ENCODE results near the gene ANKRD18A. TPM values are rescaled to one million over a fixed set of nuclear protein-coding genes. Genes with fewer than 3 reads are reported as not detected.

The ANKRD18A gene
- polyA plus RNA-seq, 6 donors from 2014 or later = not detected

DNA sequence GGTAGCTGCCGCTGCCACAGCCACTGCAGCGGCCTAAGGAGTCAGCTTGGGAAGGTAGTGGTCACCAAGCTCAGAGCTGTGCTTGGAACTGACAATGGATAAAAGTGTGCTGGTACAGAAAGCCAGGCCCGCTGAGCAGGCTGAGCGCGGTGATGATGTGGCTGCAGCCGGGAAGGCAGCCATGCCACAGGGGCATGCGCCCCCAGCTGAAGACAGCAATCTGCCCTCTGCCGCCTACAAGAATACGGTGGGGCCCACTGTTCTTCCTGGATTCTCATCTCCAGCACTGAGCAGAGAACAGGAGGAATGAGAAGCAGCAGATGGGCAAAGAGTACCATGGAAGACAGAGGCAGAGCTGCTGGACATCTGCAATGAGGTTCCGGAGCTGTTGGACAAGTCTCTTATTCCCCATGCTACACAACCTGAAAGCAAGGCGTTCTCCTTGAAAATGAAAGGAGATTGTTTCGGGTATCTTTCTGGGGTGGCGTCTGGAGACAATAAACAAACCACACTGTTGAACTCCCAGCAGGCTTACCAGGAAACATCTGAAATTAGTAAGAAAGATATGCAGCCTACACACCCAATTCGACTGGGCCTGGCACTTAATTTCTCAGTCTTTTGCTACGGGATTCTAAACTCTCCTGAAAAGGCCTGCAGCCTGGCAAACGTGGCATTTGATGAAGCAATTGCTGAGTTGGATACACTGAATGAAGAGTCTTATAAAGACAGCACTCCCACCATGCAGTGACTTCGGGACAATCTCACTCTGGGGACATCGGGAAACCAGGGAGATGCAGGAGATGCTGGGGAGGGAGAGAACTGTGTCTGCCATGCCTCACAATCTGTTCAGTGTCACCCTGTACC, 22.8 kb upstream of the ANKRD18A start:
- peaks cover 9 to 29% (median 11%) of the 10 kb centered on the region in 3 donors for H3K27me3 Mint-ChIP-seq
- peaks cover 0 to 4% (median 0%) of the 10 kb centered on the region in 7 donors for H3K9me3 Mint-ChIP-seq
- no peaks in the 10 kb centered on the region for H3K36me3 Mint-ChIP-seq
- no peaks in the 10 kb centered on the region for H3K4me1 Mint-ChIP-seq
- no peak for DNase-seq
- no peak overlapping the region for H3K4me3 Mint-ChIP-seq
- ATAC-seq (ENCODE audit: low read depth in 2 of 2) = no peak
- H3K27ac Mint-ChIP-seq = no peak overlapping the region

DNA sequence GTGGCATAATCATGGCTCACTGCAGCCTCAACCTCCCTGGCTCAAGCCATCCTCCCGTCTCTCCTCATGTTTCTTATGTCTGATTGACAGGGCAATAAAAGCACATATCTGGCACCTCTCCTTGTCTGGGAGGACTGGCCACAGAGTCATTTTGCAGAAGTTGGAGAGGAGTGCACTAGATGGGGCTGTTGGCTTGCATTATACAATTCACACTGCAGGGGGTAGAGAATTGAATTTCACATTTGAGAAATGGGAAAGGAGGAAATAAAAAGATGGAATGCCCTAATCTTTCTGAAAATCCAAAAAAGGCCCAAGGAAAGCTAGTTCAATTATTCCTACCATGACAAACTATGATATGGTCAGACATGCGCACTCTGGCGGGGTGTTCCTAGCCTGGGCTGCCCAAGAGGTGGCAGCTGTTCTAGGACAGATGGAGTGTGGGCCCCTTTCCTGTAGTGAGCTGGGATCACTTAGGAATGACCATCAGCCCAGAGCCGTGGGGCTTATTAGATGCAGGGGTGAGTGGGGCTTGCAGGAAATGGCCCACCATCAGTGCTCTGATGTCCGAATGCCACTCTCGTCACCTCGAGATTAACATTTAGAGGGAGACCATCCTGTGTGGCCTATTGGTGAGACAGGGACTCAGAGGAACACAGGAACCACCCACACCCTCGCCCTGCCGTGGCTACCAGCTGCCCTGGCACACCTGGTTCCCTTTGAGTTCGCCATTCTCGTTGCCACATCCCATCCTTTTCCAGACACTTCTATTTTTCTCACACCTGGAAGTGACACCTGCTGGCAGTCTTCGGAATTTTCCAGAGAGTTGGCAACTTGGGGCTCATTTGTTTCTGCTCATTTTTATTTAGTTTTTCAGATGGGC, 21.8 kb upstream of the ANKRD18A start:
- ATAC-seq (ENCODE audit: low read depth in 2 of 2) (no peak), DNase-seq (no peak)
- H3K4me3 Mint-ChIP-seq = no peak overlapping the region
- no peak overlapping the region for H3K27ac Mint-ChIP-seq
- no peaks in the 10 kb centered on the region for H3K36me3 Mint-ChIP-seq
- peaks cover 9 to 24% (median 11%) of the 10 kb centered on the region in 3 donors for H3K27me3 Mint-ChIP-seq
- H3K9me3 Mint-ChIP-seq = peaks cover 0 to 4% (median 0%) of the 10 kb centered on the region in 7 donors
- H3K4me1 Mint-ChIP-seq = no peaks in the 10 kb centered on the region

DNA sequence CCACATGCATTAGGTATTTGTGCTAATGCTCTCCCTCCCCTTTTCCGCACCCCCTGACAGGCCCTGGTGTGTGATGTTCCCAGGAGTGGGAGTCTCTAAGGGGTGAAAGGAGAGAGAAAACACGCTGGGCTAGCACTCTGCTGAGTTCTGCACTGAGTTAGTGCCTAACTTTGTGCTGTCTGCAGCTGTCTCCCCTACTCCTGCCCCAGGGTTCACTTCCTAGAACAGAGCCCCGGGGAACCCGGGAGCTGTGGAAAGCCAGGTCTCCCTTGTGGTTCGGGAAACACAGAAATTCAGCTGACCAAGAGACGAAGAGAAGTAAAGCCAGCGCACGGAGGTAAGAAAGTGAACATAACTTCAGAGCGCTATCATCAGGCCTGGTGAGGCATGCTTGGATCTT, 20.7 kb upstream of the ANKRD18A start:
- no peak for DNase-seq
- ATAC-seq (ENCODE audit: low read depth in 2 of 2) = no peak
- H3K27ac Mint-ChIP-seq = no peak overlapping the region
- no peaks in the 10 kb centered on the region for H3K36me3 Mint-ChIP-seq
- H3K27me3 Mint-ChIP-seq = peaks cover 11 to 28% (median 13%) of the 10 kb centered on the region in 3 donors
- no peaks in the 10 kb centered on the region for H3K4me1 Mint-ChIP-seq
- no peak overlapping the region for H3K4me3 Mint-ChIP-seq
- H3K9me3 Mint-ChIP-seq = peaks cover 0 to 4% (median 0%) of the 10 kb centered on the region in 7 donors

DNA sequence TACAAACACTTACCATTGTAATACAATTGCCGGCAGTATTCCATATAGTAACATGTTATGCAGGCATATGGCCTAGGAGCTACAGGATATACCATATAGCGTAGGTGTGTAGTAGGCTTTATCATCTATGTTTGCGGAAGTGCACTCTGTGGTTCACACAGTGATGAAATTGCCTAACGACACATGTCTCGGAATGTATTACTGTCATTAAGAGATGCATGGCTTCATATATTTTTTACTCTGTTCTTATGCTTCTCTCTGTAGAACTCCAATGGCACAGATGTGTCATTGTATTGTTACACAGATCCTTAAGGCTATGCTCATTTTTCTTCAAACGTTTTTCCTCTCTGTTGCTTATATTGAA, 19.2 kb upstream of the ANKRD18A start:
- no peak for ATAC-seq (ENCODE audit: low read depth in 2 of 2)
- Mint-ChIP-seq H3K9me3 (peaks cover 0 to 4% (median 0%) of the 10 kb centered on the region in 7 donors), H3K4me3 (no peak overlapping the region), H3K36me3 (no peaks in the 10 kb centered on the region), H3K27me3 (peaks cover 11 to 29% (median 17%) of the 10 kb centered on the region in 3 donors), H3K4me1 (no peaks in the 10 kb centered on the region), H3K27ac (no peak overlapping the region)
- DNase-seq = no peak

DNA sequence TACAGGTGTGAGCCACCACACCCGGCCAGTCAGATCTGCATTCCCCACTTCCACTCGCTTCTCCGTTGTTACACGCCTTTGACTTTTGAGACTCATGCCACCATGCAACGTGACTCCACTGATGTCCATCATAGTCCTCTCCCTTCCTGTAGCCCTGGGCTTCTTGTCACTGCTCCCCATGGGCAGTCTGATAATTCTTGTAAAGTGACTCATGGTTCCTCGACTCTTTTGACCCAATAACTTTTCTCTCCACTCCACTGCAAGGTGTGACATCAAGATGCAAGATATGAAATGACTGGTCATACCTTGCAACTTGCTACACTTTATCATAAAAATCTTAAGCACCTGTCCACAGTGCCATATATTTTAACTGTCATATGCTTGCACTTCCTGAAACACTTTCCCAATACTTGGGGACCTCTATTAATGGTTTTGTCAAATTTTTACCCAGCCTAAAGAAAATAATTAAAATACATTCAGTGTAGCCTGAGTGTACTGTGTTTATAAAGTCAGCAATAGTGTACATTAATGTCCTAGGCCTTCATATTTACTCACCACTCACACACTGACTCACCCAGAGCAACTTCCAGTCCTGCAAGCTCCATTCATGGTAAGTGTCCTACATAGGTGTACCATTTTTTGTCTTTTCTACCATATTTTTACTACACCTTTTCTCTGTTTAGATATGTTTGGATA, 18.6 kb upstream of the ANKRD18A start:
- ATAC-seq (ENCODE audit: low read depth in 2 of 2) (no peak), DNase-seq (no peak)
- Mint-ChIP-seq H3K36me3 (no peaks in the 10 kb centered on the region), H3K9me3 (peaks cover 0 to 4% (median 0%) of the 10 kb centered on the region in 7 donors), H3K27me3 (peaks cover 11 to 25% (median 17%) of the 10 kb centered on the region in 3 donors), H3K4me3 (no peak overlapping the region), H3K4me1 (no peaks in the 10 kb centered on the region), H3K27ac (peak overlapping the region in 1 of 6 donors; percentile 0)

DNA sequence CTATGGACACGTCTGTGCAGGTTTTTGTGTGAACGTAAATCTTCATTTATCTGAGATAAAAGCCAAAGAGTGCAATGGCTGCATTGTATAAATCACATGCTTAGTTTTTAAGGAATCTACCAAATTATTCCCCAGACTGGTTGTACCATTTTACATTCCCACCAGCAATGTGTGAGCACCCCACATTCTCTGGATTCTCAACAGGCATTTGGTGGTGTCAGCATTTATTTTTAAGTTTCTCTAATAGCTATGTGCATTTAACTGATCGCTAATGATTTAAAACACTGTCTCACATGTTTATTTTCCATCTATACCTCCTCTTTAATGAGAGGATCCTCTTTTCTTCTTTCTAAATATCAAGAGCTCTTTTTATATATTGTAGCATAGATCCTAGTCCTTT, 13.9 kb upstream of the ANKRD18A start:
- Mint-ChIP-seq H3K9me3 (peaks cover 0 to 4% (median 0%) of the 10 kb centered on the region in 7 donors), H3K27me3 (peaks cover 7 to 17% (median 16%) of the 10 kb centered on the region in 3 donors), H3K4me3 (no peak overlapping the region), H3K36me3 (no peaks in the 10 kb centered on the region), H3K4me1 (no peaks in the 10 kb centered on the region), H3K27ac (no peak overlapping the region)
- ATAC-seq (ENCODE audit: low read depth in 2 of 2) = no peak
- DNase-seq = no peak

DNA sequence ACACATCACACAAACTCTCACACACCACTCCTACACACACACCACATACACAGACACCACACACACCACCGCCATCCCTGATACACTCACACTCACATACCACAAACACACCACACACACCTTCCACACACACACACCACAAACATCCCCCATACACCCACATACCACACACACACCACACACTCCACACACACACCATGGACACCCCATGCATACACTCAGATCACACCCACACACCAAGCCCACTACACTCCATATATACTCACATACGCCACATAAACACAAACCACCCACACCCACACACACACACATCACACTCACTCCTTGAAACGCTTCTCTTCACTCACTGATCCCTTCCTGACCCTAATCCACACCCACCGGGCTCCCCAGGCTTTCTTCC, 9.1 kb upstream of the ANKRD18A start:
- no peak for DNase-seq
- peaks cover 3 to 26% (median 19%) of the 10 kb centered on the region in 7 donors for H3K9me3 Mint-ChIP-seq
- ATAC-seq (ENCODE audit: low read depth in 2 of 2) = no peak
- H3K27me3 Mint-ChIP-seq = peaks cover 10 to 22% (median 16%) of the 10 kb centered on the region in 3 donors
- peaks cover 0 to 2% (median 0%) of the 10 kb centered on the region in 3 donors for H3K4me1 Mint-ChIP-seq
- H3K27ac Mint-ChIP-seq = no peak overlapping the region
- H3K36me3 Mint-ChIP-seq = peaks cover 0 to 12% of the 10 kb centered on the region in 2 donors
- no peak overlapping the region for H3K4me3 Mint-ChIP-seq

DNA sequence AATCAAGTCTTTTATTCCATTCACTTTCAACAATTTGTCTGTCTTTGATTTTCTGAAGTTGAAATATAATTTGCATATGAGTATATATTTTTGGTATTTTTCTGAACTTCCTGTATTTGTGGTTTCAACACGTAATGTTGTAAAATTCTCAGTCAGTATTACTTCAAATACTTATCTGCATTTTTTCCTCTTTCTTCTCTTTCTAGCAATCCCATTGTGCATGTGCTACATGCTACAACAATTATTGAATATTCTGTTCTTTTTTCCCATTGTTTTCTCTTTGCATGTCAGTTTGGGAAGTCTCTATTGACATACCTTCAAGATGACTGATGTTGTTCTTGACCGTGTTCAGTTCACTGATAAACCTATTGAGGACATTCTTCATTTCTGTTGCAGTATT, 5.6 kb upstream of the ANKRD18A start:
- H3K36me3 Mint-ChIP-seq = peaks cover 5 to 20% of the 10 kb centered on the region in 2 donors
- H3K4me1 Mint-ChIP-seq = peaks cover 0 to 10% (median 7%) of the 10 kb centered on the region in 3 donors
- H3K4me3 Mint-ChIP-seq = no peak overlapping the region
- peaks cover 3 to 44% (median 33%) of the 10 kb centered on the region in 7 donors for H3K9me3 Mint-ChIP-seq
- ATAC-seq (ENCODE audit: low read depth in 2 of 2) (no peak), DNase-seq (no peak)
- peaks cover 30 to 42% (median 36%) of the 10 kb centered on the region in 3 donors for H3K27me3 Mint-ChIP-seq
- H3K27ac Mint-ChIP-seq = no peak overlapping the region

DNA sequence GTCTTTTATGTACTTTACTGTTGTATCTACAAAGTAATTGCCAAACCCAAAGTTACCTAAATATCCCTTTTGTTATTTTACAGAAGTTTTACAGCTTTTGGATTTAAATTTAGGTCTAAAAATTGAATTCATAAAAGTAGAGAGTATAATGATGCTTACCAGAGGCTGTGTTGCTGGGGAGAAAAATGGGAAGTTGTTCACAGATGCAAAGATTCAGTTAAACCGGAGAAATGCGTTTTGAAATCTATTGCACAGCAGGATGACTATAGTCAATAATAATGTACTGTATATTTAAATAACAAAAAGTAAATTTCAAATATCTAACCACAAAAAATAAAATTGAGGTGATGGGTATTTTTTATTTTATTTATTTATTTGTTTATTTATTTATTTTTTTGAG, 2.6 kb upstream of the ANKRD18A start:
- H3K4me3 Mint-ChIP-seq = peak overlapping the region in 3 of 8 donors; percentile 57 to 69 (median 58)

DNA sequence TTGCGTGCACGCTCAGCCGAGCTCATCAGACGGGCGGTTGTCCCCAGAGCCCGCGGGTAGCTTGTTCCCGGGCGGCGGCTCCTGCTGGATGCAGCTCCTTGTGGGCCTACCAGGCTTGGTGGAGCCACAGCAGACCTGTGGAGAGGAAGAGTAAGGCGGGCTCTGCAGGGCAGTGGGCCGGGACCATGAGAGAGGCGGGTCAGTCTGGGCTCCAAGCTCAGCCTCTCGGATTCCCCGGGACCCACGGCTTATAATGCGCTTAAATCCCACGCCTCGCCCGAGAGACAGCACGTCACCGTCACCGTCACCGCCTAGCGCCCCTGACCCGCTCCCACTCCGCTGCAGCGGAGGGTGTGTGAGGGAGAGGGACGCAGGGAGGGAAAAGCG, 1.9 kb upstream of the ANKRD18A start:
- peaks cover 3 to 44% (median 31%) of the 10 kb centered on the region in 7 donors for H3K9me3 Mint-ChIP-seq
- H3K4me1 Mint-ChIP-seq = peaks cover 5 to 14% (median 14%) of the 10 kb centered on the region in 3 donors
- H3K36me3 Mint-ChIP-seq = peaks cover 5 to 20% of the 10 kb centered on the region in 2 donors
- peaks cover 38 to 60% (median 57%) of the 10 kb centered on the region in 3 donors for H3K27me3 Mint-ChIP-seq
- H3K27ac Mint-ChIP-seq = no peak overlapping the region
- DNase-seq = no peak
- H3K4me3 Mint-ChIP-seq = peak overlapping the region in 7 of 8 donors; percentile 24 to 72 (median 58)
- no peak for ATAC-seq (ENCODE audit: low read depth in 2 of 2)

More for the DNA sequence above, 2.6 kb upstream of the ANKRD18A start:
- Mint-ChIP-seq H3K27me3 (peaks cover 38 to 60% (median 54%) of the 10 kb centered on the region in 3 donors), H3K27ac (no peak overlapping the region), H3K9me3 (peaks cover 3 to 44% (median 33%) of the 10 kb centered on the region in 7 donors), H3K36me3 (peaks cover 5 to 20% of the 10 kb centered on the region in 2 donors), H3K4me1 (peaks cover 5 to 14% (median 14%) of the 10 kb centered on the region in 3 donors)
- DNase-seq = no peak
- no peak for ATAC-seq (ENCODE audit: low read depth in 2 of 2)

DNA sequence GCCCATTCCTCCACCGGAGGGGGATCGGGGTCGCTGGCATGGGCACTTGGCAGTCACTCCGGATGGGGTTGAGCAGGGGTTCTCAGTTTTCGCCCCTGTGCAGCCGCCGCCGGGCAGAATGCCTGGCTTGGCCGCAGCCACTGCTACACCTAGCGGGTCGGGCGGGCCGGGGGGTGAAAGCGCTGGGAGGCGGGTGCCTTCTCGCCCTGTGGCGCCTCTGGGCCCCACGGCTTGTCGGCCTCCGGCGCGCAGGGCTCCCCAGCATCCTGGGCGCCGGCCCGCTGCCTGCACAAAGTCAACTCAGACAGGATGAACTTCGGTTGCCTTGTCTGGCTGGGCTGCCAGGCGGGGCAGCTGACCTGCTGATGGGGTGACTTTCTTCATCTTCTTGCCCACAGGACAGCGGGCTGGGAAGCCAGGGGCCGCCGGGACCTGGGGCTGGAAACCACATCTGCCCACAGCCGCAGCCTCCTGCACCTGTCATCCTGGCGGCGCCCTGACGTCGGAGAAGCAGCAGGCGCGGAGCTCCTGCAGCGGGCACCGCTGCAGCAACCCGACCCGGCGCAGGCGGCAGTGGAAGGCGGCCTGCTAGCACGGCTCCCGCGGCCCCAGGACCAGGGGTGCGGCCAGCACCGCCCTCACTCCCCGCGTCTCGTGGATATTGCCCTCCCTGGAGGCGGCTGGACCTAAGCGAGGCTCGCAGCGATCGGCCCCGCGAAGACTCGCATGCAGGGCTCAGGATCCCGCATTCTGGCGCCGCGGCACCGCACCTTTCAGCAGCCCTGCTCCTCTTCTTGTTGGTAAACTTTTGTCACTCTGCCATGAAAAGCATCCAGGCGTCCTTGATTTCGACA, 1.3 kb upstream of the ANKRD18A start:
- no peak for DNase-seq
- H3K9me3 Mint-ChIP-seq = peaks cover 3 to 38% (median 26%) of the 10 kb centered on the region in 7 donors
- peaks cover 38 to 61% (median 60%) of the 10 kb centered on the region in 3 donors for H3K27me3 Mint-ChIP-seq
- peaks cover 5 to 14% (median 13%) of the 10 kb centered on the region in 3 donors for H3K4me1 Mint-ChIP-seq
- H3K27ac Mint-ChIP-seq = no peak overlapping the region
- H3K4me3 Mint-ChIP-seq = peak overlapping the region in 7 of 8 donors; percentile 32 to 76 (median 58)
- peak in 1 of 2 donors; percentile 37 for ATAC-seq (ENCODE audit: low read depth in 2 of 2)
- H3K36me3 Mint-ChIP-seq = peaks cover 5 to 20% of the 10 kb centered on the region in 2 donors

Data from naive B cell (primary cell).